A549 treated with dexamethasone at 1 μM for 4 hours (cell line): ENCODE data around the gene NOX5. TPM values are rescaled to one million over a fixed set of nuclear protein-coding genes. Genes with fewer than 3 reads are reported as not detected.

ENCODE experiments used
- total RNA-seq: library from RNA; stranded (reverse); fragments of 200-300 nt; extraction: Qiagen RNA extraction; gene quantifications from 5 replicates; pipeline ENCODE4 v1.2.3, GENCODE V29; 2022

NOX5 gene
- total RNA-seq, result 0.10 to 0.34 TPM (median 0.19 TPM) in 5 replicates

GRCh38 chr15:69014454-69014853 is at the start of gene NOX5:
TSS of gene NOX5 (plus strand) at chr15:69014695. CDS start at chr15:69014736, 41 bp downstream.

Other genes with a start within 250 kb of the NOX5 start
- gene ANP32A, start 193.8 kb upstream of the NOX5 start, total RNA-seq, result 272 to 319 TPM (median 293 TPM) in 5 replicates
- gene SPESP1, start 84.2 kb upstream of the NOX5 start, total RNA-seq, result not detected in 5 replicates
- 14.5 to 17.2 TPM (median 17.1 TPM) in 5 replicates for gene GLCE, start 145.9 kb downstream of the NOX5 start, total RNA-seq